DND-41 (cell line): Measurements from ENCODE around the gene LYRM4.

Experiments
- CTCF ChIP-seq: IDR thresholded peaks from 2 replicates; pipeline ENCODE4 v1.5.1; 2012; ENCODE audit warnings: borderline replicate concordance, low read length, moderate library complexity, mild to moderate bottlenecking; ENCODE audit not compliant: poor library complexity, severe bottlenecking; ENCODE audit errors: extremely low read depth
- EZH2 ChIP-seq: IDR thresholded peaks from 3 replicates; pipeline ENCODE4 v1.6.1; 2012; ENCODE audit warnings: borderline replicate concordance, low read depth, mild to moderate bottlenecking, moderate library complexity, low read length, inconsistent platforms; ENCODE audit not compliant: severe bottlenecking

DNA sequence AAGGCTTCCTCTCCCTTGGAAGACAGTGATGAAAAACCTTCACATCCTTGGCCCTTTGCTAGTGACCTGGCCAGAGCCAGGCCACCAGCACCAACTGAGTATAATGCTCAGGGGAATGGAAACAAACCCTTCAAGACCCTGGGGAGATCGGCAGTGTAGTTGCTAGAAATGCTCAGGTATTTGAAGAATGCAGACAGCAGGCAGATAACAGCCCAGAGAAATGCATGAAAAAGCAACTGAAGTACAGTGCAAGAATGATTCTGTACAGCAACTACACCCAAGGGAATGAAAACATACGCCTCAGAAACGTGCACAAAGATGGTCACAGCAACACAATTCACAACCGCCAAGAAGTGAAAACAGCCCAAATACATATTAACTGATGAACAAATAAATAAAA is 134.5 kb downstream of the LYRM4 start:
- TF ChIP-seq CTCF (no peak), EZH2 (no peak)
